ENCODE data around the gene TPGS1.

The TPGS1 gene

GRCh38 chr19:493391-494170, 13.7 kb upstream of the TPGS1 start:
- H3K9ac ChIP-seq (ENCODE audit: low read depth, low read length), result no peak overlapping the region
- H3K4me1 ChIP-seq (ENCODE audit: control insufficient read depth, insufficient read depth, low read length), result no peaks in the 10 kb centered on the region

GRCh38 chr19:494171-495080, 12.9 kb upstream of the TPGS1 start:
- Histone ChIP-seq H3K4me1 (ENCODE audit: control insufficient read depth, insufficient read depth, low read length) (no peaks in the 10 kb centered on the region), H3K36me3 (ENCODE audit: control insufficient read depth, insufficient read depth, low read length) (no peaks in the 10 kb centered on the region), H3K4me3 (ENCODE audit: low read depth, low read length) (no peak overlapping the region), H3K9me3 (ENCODE audit: control insufficient read depth, insufficient read depth, low read length) (no peaks in the 10 kb centered on the region), H3K27me3 (ENCODE audit: control insufficient read depth, insufficient read depth, low read length) (peaks cover 16% of the 10 kb centered on the region), H3K9ac (ENCODE audit: low read depth, low read length) (no peak overlapping the region)

More at GRCh38 chr19:493391-494170, 13.7 kb upstream of the TPGS1 start:
- Histone ChIP-seq H3K9me3 (ENCODE audit: control insufficient read depth, insufficient read depth, low read length) (no peaks in the 10 kb centered on the region), H3K36me3 (ENCODE audit: control insufficient read depth, insufficient read depth, low read length) (no peaks in the 10 kb centered on the region), H3K27me3 (ENCODE audit: control insufficient read depth, insufficient read depth, low read length) (peaks cover 9% of the 10 kb centered on the region), H3K4me3 (ENCODE audit: low read depth, low read length) (no peak overlapping the region)

GRCh38 chr19:495081-495401, 12.3 kb upstream of the TPGS1 start:
- Histone ChIP-seq H3K36me3 (ENCODE audit: control insufficient read depth, insufficient read depth, low read length) (no peaks in the 10 kb centered on the region), H3K4me1 (ENCODE audit: control insufficient read depth, insufficient read depth, low read length) (no peaks in the 10 kb centered on the region), H3K9me3 (ENCODE audit: control insufficient read depth, insufficient read depth, low read length) (no peaks in the 10 kb centered on the region), H3K9ac (ENCODE audit: low read depth, low read length) (no peak overlapping the region), H3K27me3 (ENCODE audit: control insufficient read depth, insufficient read depth, low read length) (peaks cover 21% of the 10 kb centered on the region), H3K4me3 (ENCODE audit: low read depth, low read length) (no peak overlapping the region)

- H3K4me3 ChIP-seq (ENCODE audit: low read depth, low read length), result peak overlapping the region; percentile 32
- no peak overlapping the region for H3K9ac ChIP-seq (ENCODE audit: low read depth, low read length)
Observed at GRCh38 chr19:495402-496111, 11.7 kb upstream of the TPGS1 start.

GRCh38 chr19:496112-496665, 11.1 kb upstream of the TPGS1 start, which contains the start of gene MADCAM1:
TSS of gene MADCAM1 (plus strand) at chr19:496486. CDS start at chr19:496500, 14 bp downstream.
- Histone ChIP-seq H3K9me3 (ENCODE audit: control insufficient read depth, insufficient read depth, low read length) (no peaks in the 10 kb centered on the region), H3K27me3 (ENCODE audit: control insufficient read depth, insufficient read depth, low read length) (peaks cover 23% of the 10 kb centered on the region), H3K4me3 (ENCODE audit: low read depth, low read length) (peak within 1 kb of the TSS; percentile 32), H3K36me3 (ENCODE audit: control insufficient read depth, insufficient read depth, low read length) (no peaks in the 10 kb centered on the region), H3K9ac (ENCODE audit: low read depth, low read length) (no peak within 1 kb of the TSS), H3K4me1 (ENCODE audit: control insufficient read depth, insufficient read depth, low read length) (no peaks in the 10 kb centered on the region)

More at GRCh38 chr19:495402-496111, 11.7 kb upstream of the TPGS1 start:
- H3K9me3 ChIP-seq (ENCODE audit: control insufficient read depth, insufficient read depth, low read length), result no peaks in the 10 kb centered on the region
- peaks cover 23% of the 10 kb centered on the region for H3K27me3 ChIP-seq (ENCODE audit: control insufficient read depth, insufficient read depth, low read length)
- no peaks in the 10 kb centered on the region for H3K4me1 ChIP-seq (ENCODE audit: control insufficient read depth, insufficient read depth, low read length)
- H3K36me3 ChIP-seq (ENCODE audit: control insufficient read depth, insufficient read depth, low read length), result no peaks in the 10 kb centered on the region

- no peak overlapping the region for H3K4me3 ChIP-seq (ENCODE audit: low read depth, low read length)
- H3K36me3 ChIP-seq (ENCODE audit: control insufficient read depth, insufficient read depth, low read length), result no peaks in the 10 kb centered on the region
- no peak overlapping the region for H3K9ac ChIP-seq (ENCODE audit: low read depth, low read length)
- peaks cover 23% of the 10 kb centered on the region for H3K27me3 ChIP-seq (ENCODE audit: control insufficient read depth, insufficient read depth, low read length)
- H3K9me3 ChIP-seq (ENCODE audit: control insufficient read depth, insufficient read depth, low read length), result no peaks in the 10 kb centered on the region
- no peaks in the 10 kb centered on the region for H3K4me1 ChIP-seq (ENCODE audit: control insufficient read depth, insufficient read depth, low read length)
Observed at GRCh38 chr19:496986-497385, 10.3 kb upstream of the TPGS1 start.

- Histone ChIP-seq H3K36me3 (ENCODE audit: control insufficient read depth, insufficient read depth, low read length) (no peaks in the 10 kb centered on the region), H3K27me3 (ENCODE audit: control insufficient read depth, insufficient read depth, low read length) (peaks cover 23% of the 10 kb centered on the region), H3K4me3 (ENCODE audit: low read depth, low read length) (peak overlapping the region; percentile 60), H3K4me1 (ENCODE audit: control insufficient read depth, insufficient read depth, low read length) (no peaks in the 10 kb centered on the region), H3K9me3 (ENCODE audit: control insufficient read depth, insufficient read depth, low read length) (no peaks in the 10 kb centered on the region), H3K9ac (ENCODE audit: low read depth, low read length) (no peak overlapping the region)
Observed at GRCh38 chr19:497491-497868, 9.8 kb upstream of the TPGS1 start.

- Histone ChIP-seq H3K4me1 (ENCODE audit: control insufficient read depth, insufficient read depth, low read length) (no peaks in the 10 kb centered on the region), H3K9ac (ENCODE audit: low read depth, low read length) (no peak overlapping the region), H3K9me3 (ENCODE audit: control insufficient read depth, insufficient read depth, low read length) (no peaks in the 10 kb centered on the region), H3K27me3 (ENCODE audit: control insufficient read depth, insufficient read depth, low read length) (peaks cover 23% of the 10 kb centered on the region), H3K36me3 (ENCODE audit: control insufficient read depth, insufficient read depth, low read length) (no peaks in the 10 kb centered on the region), H3K4me3 (ENCODE audit: low read depth, low read length) (peak overlapping the region; percentile 60)
Observed at GRCh38 chr19:497869-498510, 9.3 kb upstream of the TPGS1 start.

- no peak overlapping the region for H3K9ac ChIP-seq (ENCODE audit: low read depth, low read length)
Observed at GRCh38 chr19:498511-498891, 8.8 kb upstream of the TPGS1 start.

GRCh38 chr19:498977-499623, 8.2 kb upstream of the TPGS1 start:
- Histone ChIP-seq H3K36me3 (ENCODE audit: control insufficient read depth, insufficient read depth, low read length) (no peaks in the 10 kb centered on the region), H3K4me3 (ENCODE audit: low read depth, low read length) (peak overlapping the region; percentile 10), H3K27me3 (ENCODE audit: control insufficient read depth, insufficient read depth, low read length) (peaks cover 23% of the 10 kb centered on the region), H3K9me3 (ENCODE audit: control insufficient read depth, insufficient read depth, low read length) (no peaks in the 10 kb centered on the region), H3K4me1 (ENCODE audit: control insufficient read depth, insufficient read depth, low read length) (no peaks in the 10 kb centered on the region), H3K9ac (ENCODE audit: low read depth, low read length) (no peak overlapping the region)

More at GRCh38 chr19:498511-498891, 8.8 kb upstream of the TPGS1 start:
- peak overlapping the region; percentile 60 for H3K4me3 ChIP-seq (ENCODE audit: low read depth, low read length)
- H3K36me3 ChIP-seq (ENCODE audit: control insufficient read depth, insufficient read depth, low read length), result no peaks in the 10 kb centered on the region
- H3K27me3 ChIP-seq (ENCODE audit: control insufficient read depth, insufficient read depth, low read length), result peaks cover 23% of the 10 kb centered on the region
- H3K9me3 ChIP-seq (ENCODE audit: control insufficient read depth, insufficient read depth, low read length), result no peaks in the 10 kb centered on the region
- no peaks in the 10 kb centered on the region for H3K4me1 ChIP-seq (ENCODE audit: control insufficient read depth, insufficient read depth, low read length)

Data from iPS-15b (cell line).